K562 (cell line): ENCODE data around the gene RTL10. TPM values are rescaled to one million over a fixed set of nuclear protein-coding genes. Genes with fewer than 3 reads are reported as not detected.

Experiments
- CHD7 ChIP-seq: fragments of 200-600 bp; sonication (generic); IDR thresholded peaks from one replicate; pipeline ENCODE4 v1.6.1; 2012; ENCODE audit warnings: mild to moderate bottlenecking, low read depth, low read length, inconsistent platforms
- E2F5 ChIP-seq: sonication (generic); formaldehyde crosslinking; IDR thresholded peaks from 2 replicates; pipeline ENCODE4 v1.8.0; 2022; ENCODE audit warnings: mild to moderate bottlenecking, missing genetic modification reagents
- HDAC1 ChIP-seq, 2 experiments: fragments of 450-650 bp; IDR thresholded peaks; 2 replicates each; pipeline ENCODE4 v1.6.1; 2016 to 2017; ENCODE audit warnings: inconsistent platforms in 1 of 2, mild to moderate bottlenecking in 1 of 2, moderate library complexity in 1 of 2
- ILF3 ChIP-seq: fragments of 450-650 bp; IDR thresholded peaks from 2 replicates; pipeline ENCODE4 v1.6.1; 2018; ENCODE audit warnings: antibody characterized with exemption, mild to moderate bottlenecking, moderate library complexity, borderline replicate concordance
- KDM1A ChIP-seq, 2 experiments: fragments of 450-650 bp; IDR thresholded peaks; 2 replicates each; pipeline ENCODE4 v1.6.1; 2016; ENCODE audit warnings: mild to moderate bottlenecking in 2 of 2
- PATZ1 ChIP-seq: fragments of 250-450 bp; sonication (Bioruptor Pico); IDR thresholded peaks from 2 replicates; pipeline ENCODE4 v1.5.0; 2020; ENCODE audit warnings: mild to moderate bottlenecking, borderline replicate concordance
- SLC30A9 ChIP-seq: fragments of 250-450 bp; sonication (Bioruptor Pico); IDR thresholded peaks from 2 replicates; pipeline ENCODE4 v1.8.0; 2022; ENCODE audit warnings: mild to moderate bottlenecking, moderate library complexity
- ZBTB8A ChIP-seq: fragments of 450-650 bp; IDR thresholded peaks from 2 replicates; pipeline ENCODE4 v1.6.1; 2018; ENCODE audit warnings: mild to moderate bottlenecking, moderate library complexity; ENCODE audit not compliant: partially characterized antibody
- ZC3H8 ChIP-seq: fragments of 450-650 bp; IDR thresholded peaks from 2 replicates; pipeline ENCODE4 v1.6.1; 2017
- ZNF165 ChIP-seq: fragments of 250-450 bp; sonication (Bioruptor Pico); IDR thresholded peaks from 2 replicates; pipeline ENCODE4 v1.4.0; 2020; ENCODE audit warnings: borderline replicate concordance
- ZNF197 ChIP-seq: fragments of 200-800 bp; sonication (Bioruptor generic); IDR thresholded peaks from 2 replicates; pipeline ENCODE4 v1.6.1; 2016; ENCODE audit warnings: low read depth, missing genetic modification characterization, missing compliant biosample characterization
- ZNF75A ChIP-seq: fragments of 450-650 bp; formaldehyde crosslinking; IDR thresholded peaks from 2 replicates; pipeline ENCODE4 v1.4.0; 2020; ENCODE audit warnings: mild to moderate bottlenecking
- polyA plus RNA-seq, 8 experiments: library from polyadenylated mRNA; depleted of rRNA in 4 of 8; stranded (reverse) in 5 of 8; unstranded in 3 of 8; fragments of >200 nt; fragmentation: Nextera tagmentation in 2 of 8; fragmentation: Illumina TruSeq in 1 of 8; extraction: Ambion mirVana in 2 of 8; extraction: Trizol in 1 of 8; gene quantifications; 2 replicates each; pipeline versions ENCODE4 v1.2.1 to v1.2.3, GENCODE V29; 2011 to 2014; ENCODE audit warnings: inconsistent platforms in 1 of 8, missing spikeins in 1 of 8
- total RNA-seq, 7 experiments: library from RNA; depleted of rRNA in 6 of 7; stranded (reverse); fragments of >200 nt in 6 of 7; fragmentation: Illumina TruSeq in 2 of 7; extraction: Trizol in 2 of 7; gene quantifications; 2 replicates each; pipeline versions ENCODE4 v1.2.1 to v1.2.3, GENCODE V29; 2011 to 2021; ENCODE audit warnings: low replicate concordance in 1 of 7

RTL10 gene
- total and polyA plus RNA-seq, 9 of the 15 experiments (the other 6 are each of a cell fraction or from before 2014, with no cell fraction given) = 19.8 to 75.5 (median 32.5) TPM

- TF ChIP-seq CHD7 (peak; percentile 16), KDM1A (IDR thresholded peaks at IDR 0.05) (no peak), HDAC1 (IDR thresholded peaks at IDR 0.05) (peak in 1 of 2 experiments; percentile 99; a peak in 2 of 4 replicates), ZBTB8A (no peak), ZC3H8 (no peak; the same call in 1 of the 2 replicates), PATZ1 (no peak), E2F5 (CRISPR knock-in tag) (no peak), ILF3 (no peak), ZNF165 (CRISPR knock-in tag) (no peak), ZNF75A (CRISPR knock-in tag) (no peak), ZNF197 (CRISPR knock-in tag) (0 out of 2 replicates have a peak, but pooled peaks have one; percentile 48), SLC30A9 (no peak; the same call in 1 of the 2 replicates)
Observed at GRCh38 chr22:19806213-19807160, 48.2 kb downstream of the RTL10 start (continued).
